Breast epithelium (tissue), 4 donors: ENCODE data around the gene ZCCHC14. TPM values are rescaled to one million over a fixed set of nuclear protein-coding genes. Genes with fewer than 3 reads are reported as not detected.
A peak's percentile ranks its signal among the peaks of the same experiment; 100 is the strongest.
"Not testable (repeated sequence)": the region's sequence is repeated elsewhere in the genome, so short reads cannot be mapped to it uniquely, and the experiment has no call there.

Experiments used
- DNase-seq, 2 donors: peaks; one replicate each; pipeline ENCODE4 v3.0.0-alpha.2; 2019; ENCODE audit warnings: low spot score in 2 of 2
- H3K27ac ChIP-seq, 2 donors: fragments of 200-600 bp; sonication (generic) in 1 of 2; one replicate each; pipeline ENCODE4 v1.5.1; 2016 to 2019; ENCODE audit warnings: mild to moderate bottlenecking in 1 of 2
- H3K27me3 ChIP-seq, 2 donors: fragments of 200-600 bp; sonication (generic) in 1 of 2; one replicate each; pipeline versions ENCODE4 v1.5.1 to v1.6.0; 2017 to 2019; ENCODE audit warnings: control low read depth in 1 of 2, mild to moderate bottlenecking in 1 of 2
- H3K36me3 ChIP-seq: fragments of 200-600 bp; one replicate; pipeline ENCODE4 v1.5.1; 2019
- H3K4me1 ChIP-seq, 2 donors: fragments of 200-600 bp; sonication (generic); one replicate each; pipeline ENCODE4 v1.5.1; 2016 to 2019; ENCODE audit warnings: control low read depth in 1 of 2
- H3K4me3 ChIP-seq, 3 donors: fragments of 200-600 bp; sonication (generic); 1 replicate in 2 of 3; 2 replicates in 1 of 3; pipeline ENCODE4 v1.5.1; 2016 to 2019; ENCODE audit warnings: mild to moderate bottlenecking in 3 of 3, moderate library complexity in 2 of 3
- H3K9me3 ChIP-seq, 2 donors: fragments of 200-600 bp; sonication (generic) in 1 of 2; one replicate each; pipeline ENCODE4 v1.5.1; 2016 to 2019; ENCODE audit warnings: control low read depth in 1 of 2
- POLR2A ChIP-seq: fragments of 450-650 bp; IDR thresholded peaks from one replicate; pipeline ENCODE4 v1.6.1; 2016; ENCODE audit warnings: antibody characterized with exemption, mild to moderate bottlenecking, moderate library complexity
- POLR2AphosphoS5 ChIP-seq, 3 donors: sonication (generic); formaldehyde crosslinking; IDR thresholded peaks; one replicate each; pipeline ENCODE4 v1.6.1; 2017; ENCODE audit warnings: antibody characterized with exemption in 3 of 3
- intact Hi-C: fragments of 100-400 bp; cut with DNase I; formaldehyde crosslinking; loops from one replicate; pipeline ENCODE4 v1.15.1; 2023; ENCODE audit warnings: low total_unique reads
- total RNA-seq, 3 donors: library from RNA; depleted of rRNA; stranded (reverse); fragments of >200 nt; gene quantifications; one replicate each; pipeline ENCODE4 v1.1.0, GENCODE V29; 2016
- TF ChIP-seq, protein P1 (sequence below), 3 donors: fragments of 450-650 bp; IDR thresholded peaks; one replicate each; pipeline ENCODE4 v1.5.1; 2016 to 2017; ENCODE audit warnings: antibody characterized with exemption in 3 of 3, mild to moderate bottlenecking in 3 of 3, moderate library complexity in 3 of 3

ZCCHC14 gene
- total RNA-seq, 3 donors from 2014 or later: 15.2 to 21.0 (median 18.7) TPM

DNA sequence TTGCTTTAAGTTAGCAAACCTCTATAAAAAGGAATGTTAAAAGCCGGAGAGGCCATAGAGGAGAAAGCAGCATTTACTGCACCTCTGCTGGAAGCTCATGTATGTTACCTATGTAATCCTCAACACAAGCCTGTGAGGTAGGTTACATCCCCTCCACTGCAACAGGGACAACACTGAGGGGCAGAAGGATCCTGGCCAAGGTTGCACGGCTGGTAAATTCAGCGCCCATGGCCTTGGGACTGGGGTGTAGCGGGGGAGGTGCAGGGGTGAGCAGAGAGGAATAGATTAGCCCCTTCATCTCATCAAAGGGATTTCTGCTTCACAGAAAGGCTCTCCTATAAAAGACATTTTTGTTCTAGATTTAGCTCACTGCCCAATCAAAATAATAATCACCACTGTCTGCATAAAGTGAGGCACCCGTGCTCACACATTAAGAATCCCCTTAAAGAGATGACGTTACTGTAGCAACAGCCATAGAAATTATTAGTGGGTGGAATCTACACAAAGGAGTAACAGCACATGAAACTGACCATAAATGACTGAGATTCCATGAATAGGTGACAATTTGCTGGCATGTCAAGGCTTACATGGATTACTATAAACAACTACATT lies 3.3 kb downstream of the ZCCHC14 start:
- Histone ChIP-seq H3K27ac (peak overlapping the region in 1 of 2 donors; percentile 10), H3K36me3 (no peaks in the 10 kb centered on the region), H3K27me3 (no peaks in the 10 kb centered on the region), H3K4me3 (peak overlapping the region in 2 of 3 donors; percentile 31 to 52), H3K4me1 (peaks cover 3 to 4% of the 10 kb centered on the region in 2 donors), H3K9me3 (no peaks in the 10 kb centered on the region)
- intact Hi-C loops: no loop called here
- DNase-seq: no peak
- TF ChIP-seq, protein P1, sequence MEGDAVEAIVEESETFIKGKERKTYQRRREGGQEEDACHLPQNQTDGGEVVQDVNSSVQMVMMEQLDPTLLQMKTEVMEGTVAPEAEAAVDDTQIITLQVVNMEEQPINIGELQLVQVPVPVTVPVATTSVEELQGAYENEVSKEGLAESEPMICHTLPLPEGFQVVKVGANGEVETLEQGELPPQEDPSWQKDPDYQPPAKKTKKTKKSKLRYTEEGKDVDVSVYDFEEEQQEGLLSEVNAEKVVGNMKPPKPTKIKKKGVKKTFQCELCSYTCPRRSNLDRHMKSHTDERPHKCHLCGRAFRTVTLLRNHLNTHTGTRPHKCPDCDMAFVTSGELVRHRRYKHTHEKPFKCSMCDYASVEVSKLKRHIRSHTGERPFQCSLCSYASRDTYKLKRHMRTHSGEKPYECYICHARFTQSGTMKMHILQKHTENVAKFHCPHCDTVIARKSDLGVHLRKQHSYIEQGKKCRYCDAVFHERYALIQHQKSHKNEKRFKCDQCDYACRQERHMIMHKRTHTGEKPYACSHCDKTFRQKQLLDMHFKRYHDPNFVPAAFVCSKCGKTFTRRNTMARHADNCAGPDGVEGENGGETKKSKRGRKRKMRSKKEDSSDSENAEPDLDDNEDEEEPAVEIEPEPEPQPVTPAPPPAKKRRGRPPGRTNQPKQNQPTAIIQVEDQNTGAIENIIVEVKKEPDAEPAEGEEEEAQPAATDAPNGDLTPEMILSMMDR (IDR thresholded peaks at IDR 0.05): no peak
- no peak for TF ChIP-seq POLR2AphosphoS5 (IDR thresholded peaks at IDR 0.05)
- TF ChIP-seq POLR2A: no peak

DNA sequence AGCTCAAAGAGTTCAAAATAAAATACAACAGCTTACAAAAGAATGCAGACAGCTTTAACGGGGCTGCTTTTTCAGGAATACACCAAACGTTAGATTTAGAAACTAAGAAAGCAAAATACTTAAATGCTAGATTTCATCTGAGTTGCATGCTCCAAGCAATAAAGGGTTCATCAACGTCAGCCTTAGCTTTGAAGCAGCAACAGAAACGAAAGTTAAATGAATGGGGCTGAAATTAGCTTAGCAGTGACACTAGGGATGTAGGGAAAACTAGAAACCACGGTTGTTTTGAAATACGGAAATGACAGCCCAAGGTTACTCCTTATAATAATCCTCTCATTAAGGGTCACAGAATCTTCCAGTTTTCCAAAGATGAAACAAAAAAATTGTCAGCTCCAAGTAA lies 3.9 kb downstream of the ZCCHC14 start:
- DNase-seq, H3K27me3 ChIP-seq, H3K36me3 ChIP-seq, H3K4me1 ChIP-seq, intact Hi-C loops, H3K9me3 ChIP-seq, H3K27ac ChIP-seq: not testable (repeated sequence)
- peak overlapping the region in 1 of 3 donors; percentile 12 for H3K4me3 ChIP-seq

DNA sequence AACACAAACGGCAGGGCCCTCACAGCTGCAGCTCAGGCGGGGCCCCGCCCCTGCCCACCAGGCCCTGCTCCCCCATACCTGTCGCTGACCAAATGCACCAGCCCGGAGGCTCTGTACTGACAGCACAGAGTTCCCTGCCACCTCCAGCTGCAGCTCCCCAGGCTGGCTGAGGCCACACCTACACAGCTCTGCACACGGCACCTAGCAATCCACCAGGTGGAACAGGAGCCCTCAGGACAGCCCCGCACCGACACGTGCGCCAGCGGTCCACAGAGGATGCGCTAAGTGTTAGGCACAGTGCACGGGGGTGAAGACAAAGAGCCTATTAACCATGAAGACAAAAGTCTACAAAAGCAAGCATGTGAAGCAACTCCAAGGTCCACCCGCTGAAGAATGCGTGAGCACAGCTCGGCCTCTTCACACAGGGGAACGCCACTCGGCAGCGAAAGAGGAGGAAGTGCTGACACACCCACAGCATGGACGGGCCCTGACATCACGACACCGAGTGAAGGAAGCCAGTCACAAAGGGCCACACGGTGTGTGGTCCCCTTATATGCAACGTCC lies 5.4 kb downstream of the ZCCHC14 start:
- intact Hi-C loops: no loop called here
- Histone ChIP-seq H3K4me3 (peak overlapping the region in 2 of 3 donors; percentile 37 to 54), H3K27me3 (no peaks in the 10 kb centered on the region), H3K9me3 (no peaks in the 10 kb centered on the region), H3K36me3 (no peaks in the 10 kb centered on the region), H3K4me1 (peaks cover 3 to 7% of the 10 kb centered on the region in 2 donors), H3K27ac (peak overlapping the region; percentile 39 to 45)
- peak in 1 of 2 donors; percentile 43 for DNase-seq
- TF ChIP-seq POLR2A (no peak), POLR2AphosphoS5 (IDR thresholded peaks at IDR 0.05) (no peak)
- TF ChIP-seq, protein P1 (IDR thresholded peaks at IDR 0.05): no peak

DNA sequence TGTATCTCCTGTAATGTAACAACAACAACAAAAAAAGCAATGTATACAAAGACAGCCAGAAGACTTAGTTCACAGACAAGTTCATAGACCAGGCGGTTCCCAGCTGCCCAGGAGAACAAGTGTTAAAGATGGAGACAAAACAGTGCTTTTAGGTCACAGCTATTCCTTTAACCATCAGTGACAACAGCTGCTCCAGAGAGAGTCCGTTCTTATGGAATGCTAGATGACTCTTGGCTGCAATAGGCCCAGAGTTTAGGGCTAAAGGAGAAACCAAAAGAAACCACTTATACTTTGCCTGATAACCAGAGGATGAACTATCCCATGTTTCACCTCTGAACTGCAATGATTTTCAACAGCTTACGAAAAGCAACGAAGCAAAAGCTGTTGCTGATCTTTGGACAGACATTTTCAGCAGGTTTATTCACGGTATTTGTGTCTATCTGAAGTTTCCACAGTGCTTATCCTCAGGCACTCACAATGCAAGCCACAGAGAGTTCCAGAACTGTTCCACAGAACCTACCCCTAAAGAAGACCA lies 6.0 kb downstream of the ZCCHC14 start:
- Histone ChIP-seq H3K27ac (peak overlapping the region; percentile 14 to 39), H3K27me3 (no peaks in the 10 kb centered on the region), H3K9me3 (no peaks in the 10 kb centered on the region), H3K4me1 (peaks cover 3 to 7% of the 10 kb centered on the region in 2 donors), H3K36me3 (no peaks in the 10 kb centered on the region), H3K4me3 (peak overlapping the region in 1 of 3 donors; percentile 54)
- DNase-seq: no peak
- TF ChIP-seq, protein P1 (IDR thresholded peaks at IDR 0.05): no peak
- TF ChIP-seq POLR2AphosphoS5 (IDR thresholded peaks at IDR 0.05) (no peak), POLR2A (no peak)
- intact Hi-C loops: no loop called here

DNA sequence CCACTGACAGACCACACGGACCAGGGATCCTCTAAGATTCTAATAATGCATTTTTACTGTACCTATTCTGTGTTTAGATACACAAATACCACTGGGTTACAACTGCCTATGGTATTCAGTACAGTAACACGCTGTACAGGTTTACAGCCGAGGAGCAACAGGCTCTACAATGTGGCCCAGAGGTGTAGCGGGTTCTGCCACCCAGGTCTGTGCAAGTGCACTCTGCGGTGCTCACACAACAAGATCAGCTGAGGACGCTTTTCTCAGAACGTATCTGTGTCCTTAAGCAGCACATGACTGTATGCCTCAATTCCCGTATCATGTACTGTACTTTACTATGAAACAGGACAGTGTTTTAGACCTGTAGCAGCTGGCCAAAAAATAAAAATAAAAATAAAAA lies 6.5 kb downstream of the ZCCHC14 start:
- Histone ChIP-seq H3K27ac (peak overlapping the region; percentile 14 to 41), H3K4me3 (no peak overlapping the region), H3K9me3 (no peaks in the 10 kb centered on the region), H3K27me3 (no peaks in the 10 kb centered on the region), H3K4me1 (peaks cover 3 to 7% of the 10 kb centered on the region in 2 donors), H3K36me3 (no peaks in the 10 kb centered on the region)
- no peak for TF ChIP-seq POLR2A
- TF ChIP-seq POLR2AphosphoS5 (IDR thresholded peaks at IDR 0.05): no peak
- TF ChIP-seq, protein P1 (IDR thresholded peaks at IDR 0.05): no peak
- intact Hi-C loops: no loop called here
- no peak for DNase-seq

DNA sequence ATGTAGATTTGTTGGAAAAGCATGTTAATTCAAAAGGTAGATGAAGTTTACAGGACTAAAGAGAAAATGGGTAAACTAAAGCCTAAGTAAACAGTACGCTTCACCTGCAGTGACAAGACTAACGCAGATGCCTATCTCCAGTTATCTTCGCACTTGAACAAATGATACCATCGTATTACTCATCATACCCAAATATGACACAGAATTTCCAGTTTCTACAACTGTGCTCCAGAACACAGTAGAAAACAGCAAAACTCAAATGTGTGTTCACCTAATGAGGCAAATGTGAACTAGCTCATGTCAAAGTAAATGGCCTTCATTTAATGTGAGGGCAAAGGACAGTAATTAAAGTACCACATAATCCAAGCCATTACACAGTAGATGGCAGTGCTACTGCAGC lies 7.0 kb downstream of the ZCCHC14 start:
- H3K4me3 ChIP-seq, H3K27me3 ChIP-seq, DNase-seq, H3K9me3 ChIP-seq, H3K36me3 ChIP-seq, H3K4me1 ChIP-seq, intact Hi-C loops: not testable (repeated sequence)
- peak overlapping the region in 1 of 2 donors; percentile 41 for H3K27ac ChIP-seq
